Activated naive CD4-positive, alpha-beta T cell treated with anti-CD3 and anti-CD28 coated beads, Interleukin-2, amount 50 U/mL, for 72 hours (primary cell): ENCODE results near the gene ENTPD7. TPM values are rescaled to one million over a fixed set of nuclear protein-coding genes. Genes with fewer than 3 reads are reported as not detected.

Experiments used
- ATAC-seq, 2 donors: fragments of 150-1000 bp; cut with Tn5 transposase; 2 replicates each; pipeline ENCODE4 v1.10.0; 2021; ENCODE audit warnings: mild to moderate bottlenecking in 2 of 2, moderate library complexity in 2 of 2
- DNase-seq, 2 donors: peaks; one replicate each; pipeline ENCODE4 v3.0.0; 2021 to 2022; ENCODE audit warnings: low spot score in 2 of 2
- H3K27ac Mint-ChIP-seq, 2 donors: one replicate each; pipeline ENCODE4 v1.8.0; 2022; ENCODE audit warnings: mild to moderate bottlenecking in 2 of 2, mixed read lengths in 2 of 2
- H3K36me3 Mint-ChIP-seq, 2 donors: one replicate each; pipeline ENCODE4 v1.8.0; 2022; ENCODE audit warnings: mixed read lengths in 2 of 2
- H3K9me3 Mint-ChIP-seq, 2 donors: one replicate each; pipeline ENCODE4 v1.8.0; 2022; ENCODE audit warnings: mixed read lengths in 2 of 2
- total RNA-seq, 2 donors: library from RNA; stranded (reverse); gene quantifications; one replicate each; pipeline ENCODE4 v1.2.3, GENCODE V29; 2022

Gene ENTPD7
- total RNA-seq, 2 donors from 2014 or later = 2.9 to 3.3 TPM

GRCh38 chr10:99629625-99629978, 29.7 kb upstream of the ENTPD7 start:
- Mint-ChIP-seq H3K36me3 (peaks cover 0 to 5% of the 10 kb centered on the region in 2 donors), H3K27ac (no peak overlapping the region), H3K9me3 (no peaks in the 10 kb centered on the region)
- peak; percentile 45 to 57 for ATAC-seq
- no peak for DNase-seq

GRCh38 chr10:99630433-99630832, 28.9 kb upstream of the ENTPD7 start:
- ATAC-seq = no peak
- Mint-ChIP-seq H3K36me3 (peaks cover 0 to 5% of the 10 kb centered on the region in 2 donors), H3K27ac (no peak overlapping the region), H3K9me3 (no peaks in the 10 kb centered on the region)
- no peak for DNase-seq

GRCh38 chr10:99630991-99631390, 28.3 kb upstream of the ENTPD7 start:
- no peak for ATAC-seq
- H3K27ac Mint-ChIP-seq = no peak overlapping the region
- H3K9me3 Mint-ChIP-seq = no peaks in the 10 kb centered on the region
- H3K36me3 Mint-ChIP-seq = peaks cover 0 to 5% of the 10 kb centered on the region in 2 donors
- DNase-seq = no peak

GRCh38 chr10:99631496-99631895, 27.8 kb upstream of the ENTPD7 start:
- H3K9me3 Mint-ChIP-seq = peaks cover 2 to 3% of the 10 kb centered on the region in 2 donors
- H3K36me3 Mint-ChIP-seq = peaks cover 0 to 5% of the 10 kb centered on the region in 2 donors
- no peak for DNase-seq
- H3K27ac Mint-ChIP-seq = no peak overlapping the region
- no peak for ATAC-seq

- no peak for ATAC-seq
- Mint-ChIP-seq H3K36me3 (peaks cover 0 to 5% of the 10 kb centered on the region in 2 donors), H3K9me3 (peaks cover 4 to 5% of the 10 kb centered on the region in 2 donors), H3K27ac (no peak overlapping the region)
- no peak for DNase-seq
Observed at GRCh38 chr10:99633832-99634231, 25.5 kb upstream of the ENTPD7 start.

- DNase-seq = no peak
- Mint-ChIP-seq H3K27ac (no peak overlapping the region), H3K36me3 (peaks cover 0 to 17% of the 10 kb centered on the region in 2 donors), H3K9me3 (peaks cover 0 to 4% of the 10 kb centered on the region in 2 donors)
- no peak for ATAC-seq
Observed at GRCh38 chr10:99647601-99648151, 11.6 kb upstream of the ENTPD7 start.

- DNase-seq = no peak
- H3K27ac Mint-ChIP-seq = no peak overlapping the region
- peaks cover 0 to 17% of the 10 kb centered on the region in 2 donors for H3K36me3 Mint-ChIP-seq
- H3K9me3 Mint-ChIP-seq = peaks cover 0 to 4% of the 10 kb centered on the region in 2 donors
- ATAC-seq = no peak
Observed at GRCh38 chr10:99648717-99649116, 10.6 kb upstream of the ENTPD7 start.

GRCh38 chr10:99652800-99653390, 6.4 kb upstream of the ENTPD7 start:
- H3K27ac Mint-ChIP-seq = no peak overlapping the region
- no peaks in the 10 kb centered on the region for H3K9me3 Mint-ChIP-seq
- DNase-seq = no peak
- H3K36me3 Mint-ChIP-seq = peaks cover 0 to 4% of the 10 kb centered on the region in 2 donors
- ATAC-seq = no peak

- Mint-ChIP-seq H3K27ac (no peak overlapping the region), H3K9me3 (no peaks in the 10 kb centered on the region), H3K36me3 (peaks cover 0 to 9% of the 10 kb centered on the region in 2 donors)
- ATAC-seq = no peak
- DNase-seq = no peak
Observed at GRCh38 chr10:99654390-99655175, 4.7 kb upstream of the ENTPD7 start.

- DNase-seq (no peak), ATAC-seq (no peak)
- peaks cover 0 to 9% of the 10 kb centered on the region in 2 donors for H3K36me3 Mint-ChIP-seq
- H3K27ac Mint-ChIP-seq = peak overlapping the region in 1 of 2 donors; percentile 0
- H3K9me3 Mint-ChIP-seq = no peaks in the 10 kb centered on the region
Observed at GRCh38 chr10:99656199-99657064, 2.9 kb upstream of the ENTPD7 start.

- peak overlapping the region; percentile 93 to 95 for H3K27ac Mint-ChIP-seq
- peak; percentile 45 to 73 for DNase-seq
- ATAC-seq = peak; percentile 5 to 59
Observed at GRCh38 chr10:99658622-99659030, 683 bp upstream of the ENTPD7 start.

GRCh38 chr10:99659868-99660366, 608 bp downstream of the ENTPD7 start:
- ATAC-seq (no peak), DNase-seq (peak in 1 of 2 donors; percentile 6)
- peaks cover 0 to 9% of the 10 kb centered on the region in 2 donors for H3K36me3 Mint-ChIP-seq
- peak overlapping the region; percentile 93 to 95 for H3K27ac Mint-ChIP-seq
- H3K9me3 Mint-ChIP-seq = no peaks in the 10 kb centered on the region

More at GRCh38 chr10:99658622-99659030, 683 bp upstream of the ENTPD7 start:
- Mint-ChIP-seq H3K36me3 (peaks cover 0 to 9% of the 10 kb centered on the region in 2 donors), H3K9me3 (no peaks in the 10 kb centered on the region)

- Mint-ChIP-seq H3K36me3 (peaks cover 0 to 9% of the 10 kb centered on the region in 2 donors), H3K27ac (no peak overlapping the region), H3K9me3 (no peaks in the 10 kb centered on the region)
- DNase-seq (no peak), ATAC-seq (no peak)
Observed at GRCh38 chr10:99660662-99661376, 1.5 kb downstream of the ENTPD7 start.

- no peaks in the 10 kb centered on the region for H3K9me3 Mint-ChIP-seq
- no peak overlapping the region for H3K27ac Mint-ChIP-seq
- peaks cover 0 to 9% of the 10 kb centered on the region in 2 donors for H3K36me3 Mint-ChIP-seq
- ATAC-seq (no peak), DNase-seq (no peak)
Observed at GRCh38 chr10:99661377-99661763, 2.1 kb downstream of the ENTPD7 start.

GRCh38 chr10:99665304-99665703, 6.0 kb downstream of the ENTPD7 start:
- no peaks in the 10 kb centered on the region for H3K36me3 Mint-ChIP-seq
- DNase-seq (no peak), ATAC-seq (no peak)
- H3K27ac Mint-ChIP-seq = no peak overlapping the region
- no peaks in the 10 kb centered on the region for H3K9me3 Mint-ChIP-seq
